ENCODE data around the gene USP32.
"Not testable (repeated sequence)": the region's sequence is repeated elsewhere in the genome, so short reads cannot be mapped to it uniquely, and the experiment has no call there.

USP32 gene

DNA sequence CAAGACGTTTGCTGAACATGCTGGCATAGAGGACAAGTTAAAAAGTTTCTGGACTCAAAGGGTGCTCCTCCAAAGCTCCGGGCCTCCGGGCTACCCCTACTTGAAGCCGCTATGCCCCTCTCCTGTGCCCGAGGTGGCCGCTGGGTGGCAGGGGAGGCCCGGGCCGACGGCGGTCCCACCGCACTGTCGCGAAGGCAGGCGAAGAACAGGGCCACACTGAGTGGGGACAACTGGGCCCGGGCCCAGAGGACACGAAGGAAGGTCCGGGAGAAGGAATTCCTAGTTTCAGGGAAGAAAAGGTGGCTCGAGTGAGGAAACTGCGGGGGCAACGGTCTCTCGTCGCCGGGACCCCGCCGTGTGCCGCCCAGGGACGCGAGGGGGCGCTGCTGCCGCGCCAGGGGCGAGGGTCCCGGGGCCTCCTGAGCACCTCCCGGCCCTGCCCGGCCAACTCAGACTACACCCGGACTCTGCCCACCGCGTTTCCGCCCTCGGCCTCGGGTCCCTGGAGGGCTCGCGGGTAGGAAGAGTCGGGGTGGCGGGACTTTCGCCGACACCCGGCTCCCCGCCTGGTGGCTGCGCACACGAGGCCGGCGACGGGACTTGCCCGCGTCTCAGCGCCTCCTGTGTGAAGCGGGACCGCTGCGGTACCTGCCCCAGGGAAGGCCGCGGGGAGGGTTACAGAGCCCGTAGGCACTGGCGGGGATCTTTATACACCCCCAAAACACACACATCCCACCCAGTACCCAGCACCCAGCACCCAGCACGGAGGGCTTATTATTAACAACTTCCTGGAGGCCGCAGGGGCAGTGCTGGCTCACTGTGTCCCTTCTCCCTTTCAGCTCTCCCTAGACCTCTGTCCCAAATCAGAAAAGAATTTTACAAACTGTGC lies 29.6 kb upstream of the USP32 start:
- ATAC-seq: peak; percentile 99
- TF ChIP-seq ZNF8 (CRISPR knock-in tag; IDR thresholded peaks at IDR 0.05) (no peak), SNAI2 (CRISPR knock-in tag; IDR thresholded peaks at IDR 0.05) (no peak), ZFP3 (CRISPR knock-in tag; IDR thresholded peaks at IDR 0.05) (no peak), ZC3H10 (CRISPR knock-in tag; IDR thresholded peaks at IDR 0.05) (no peak), GLIS3 (CRISPR knock-in tag; IDR thresholded peaks at IDR 0.05) (no peak), PPARA (CRISPR knock-in tag; IDR thresholded peaks at IDR 0.05; ENCODE audit: borderline replicate concordance) (no peak), TCF4 (CRISPR knock-in tag; IDR thresholded peaks at IDR 0.05; ENCODE audit: borderline replicate concordance) (no peak), RARB (CRISPR knock-in tag; IDR thresholded peaks at IDR 0.05) (no peak), ZNF70 (CRISPR knock-in tag; IDR thresholded peaks at IDR 0.05) (no peak; the same call in 1 of the 2 replicates)
- TF ChIP-seq, protein P1, sequence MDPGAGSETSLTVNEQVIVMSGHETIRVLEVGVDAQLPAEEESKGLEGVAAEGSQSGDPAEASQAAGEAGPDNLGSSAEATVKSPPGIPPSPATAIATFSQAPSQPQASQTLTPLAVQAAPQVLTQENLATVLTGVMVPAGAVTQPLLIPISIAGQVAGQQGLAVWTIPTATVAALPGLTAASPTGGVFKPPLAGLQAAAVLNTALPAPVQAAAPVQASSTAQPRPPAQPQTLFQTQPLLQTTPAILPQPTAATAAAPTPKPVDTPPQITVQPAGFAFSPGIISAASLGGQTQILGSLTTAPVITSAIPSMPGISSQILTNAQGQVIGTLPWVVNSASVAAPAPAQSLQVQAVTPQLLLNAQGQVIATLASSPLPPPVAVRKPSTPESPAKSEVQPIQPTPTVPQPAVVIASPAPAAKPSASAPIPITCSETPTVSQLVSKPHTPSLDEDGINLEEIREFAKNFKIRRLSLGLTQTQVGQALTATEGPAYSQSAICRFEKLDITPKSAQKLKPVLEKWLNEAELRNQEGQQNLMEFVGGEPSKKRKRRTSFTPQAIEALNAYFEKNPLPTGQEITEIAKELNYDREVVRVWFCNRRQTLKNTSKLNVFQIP (CRISPR knock-in tag; IDR thresholded peaks at IDR 0.05; ENCODE audit: borderline replicate concordance, low read depth): no peak
- TF ChIP-seq, protein P2, sequence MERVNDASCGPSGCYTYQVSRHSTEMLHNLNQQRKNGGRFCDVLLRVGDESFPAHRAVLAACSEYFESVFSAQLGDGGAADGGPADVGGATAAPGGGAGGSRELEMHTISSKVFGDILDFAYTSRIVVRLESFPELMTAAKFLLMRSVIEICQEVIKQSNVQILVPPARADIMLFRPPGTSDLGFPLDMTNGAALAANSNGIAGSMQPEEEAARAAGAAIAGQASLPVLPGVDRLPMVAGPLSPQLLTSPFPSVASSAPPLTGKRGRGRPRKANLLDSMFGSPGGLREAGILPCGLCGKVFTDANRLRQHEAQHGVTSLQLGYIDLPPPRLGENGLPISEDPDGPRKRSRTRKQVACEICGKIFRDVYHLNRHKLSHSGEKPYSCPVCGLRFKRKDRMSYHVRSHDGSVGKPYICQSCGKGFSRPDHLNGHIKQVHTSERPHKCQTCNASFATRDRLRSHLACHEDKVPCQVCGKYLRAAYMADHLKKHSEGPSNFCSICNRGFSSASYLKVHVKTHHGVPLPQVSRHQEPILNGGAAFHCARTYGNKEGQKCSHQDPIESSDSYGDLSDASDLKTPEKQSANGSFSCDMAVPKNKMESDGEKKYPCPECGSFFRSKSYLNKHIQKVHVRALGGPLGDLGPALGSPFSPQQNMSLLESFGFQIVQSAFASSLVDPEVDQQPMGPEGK (CRISPR knock-in tag; IDR thresholded peaks at IDR 0.05; ENCODE audit: borderline replicate concordance): no peak
- TF ChIP-seq, protein P3, sequence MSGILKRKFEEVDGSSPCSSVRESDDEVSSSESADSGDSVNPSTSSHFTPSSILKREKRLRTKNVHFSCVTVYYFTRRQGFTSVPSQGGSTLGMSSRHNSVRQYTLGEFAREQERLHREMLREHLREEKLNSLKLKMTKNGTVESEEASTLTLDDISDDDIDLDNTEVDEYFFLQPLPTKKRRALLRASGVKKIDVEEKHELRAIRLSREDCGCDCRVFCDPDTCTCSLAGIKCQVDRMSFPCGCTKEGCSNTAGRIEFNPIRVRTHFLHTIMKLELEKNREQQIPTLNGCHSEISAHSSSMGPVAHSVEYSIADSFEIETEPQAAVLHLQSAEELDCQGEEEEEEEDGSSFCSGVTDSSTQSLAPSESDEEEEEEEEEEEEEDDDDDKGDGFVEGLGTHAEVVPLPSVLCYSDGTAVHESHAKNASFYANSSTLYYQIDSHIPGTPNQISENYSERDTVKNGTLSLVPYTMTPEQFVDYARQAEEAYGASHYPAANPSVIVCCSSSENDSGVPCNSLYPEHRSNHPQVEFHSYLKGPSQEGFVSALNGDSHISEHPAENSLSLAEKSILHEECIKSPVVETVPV (CRISPR knock-in tag; IDR thresholded peaks at IDR 0.05): no peak

DNA sequence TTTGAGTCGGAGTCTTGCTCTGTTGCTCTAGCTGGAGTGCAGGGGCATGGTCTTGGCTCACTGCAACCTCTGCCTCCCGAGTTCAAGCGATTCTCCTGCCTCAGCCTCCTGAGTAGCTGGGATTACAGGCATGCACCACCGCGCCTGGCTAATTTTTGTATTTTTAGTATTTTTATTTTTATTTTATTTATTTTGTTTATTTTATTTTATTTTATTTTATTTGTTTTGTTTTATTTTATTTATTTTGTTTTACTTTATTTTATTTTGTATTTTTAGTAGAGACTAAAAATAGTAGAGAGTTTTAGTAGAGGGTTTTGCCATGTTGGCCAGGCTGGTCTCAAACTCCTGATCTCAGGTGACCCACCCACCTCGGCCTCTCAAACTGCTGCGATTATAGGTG lies 27.9 kb upstream of the USP32 start:
- not testable (repeated sequence) for ATAC-seq

DNA sequence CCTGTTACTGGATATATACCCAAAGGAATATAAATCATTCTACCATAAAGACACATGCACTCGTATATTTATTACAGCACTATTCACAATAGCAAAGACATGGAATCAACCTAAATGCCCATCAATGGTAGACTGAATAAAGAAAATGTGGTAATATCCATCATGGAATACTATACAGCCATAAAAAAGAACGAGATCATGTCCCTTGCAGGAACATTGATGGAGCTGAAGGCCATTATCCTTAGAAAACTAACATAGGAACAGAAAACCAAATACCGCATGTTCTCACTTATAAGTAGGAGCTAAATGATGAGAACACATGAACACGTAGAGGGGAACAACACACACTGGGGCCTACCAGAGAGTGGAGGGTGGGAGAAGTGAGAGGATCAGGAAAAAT lies 27.1 kb upstream of the USP32 start:
- not testable (repeated sequence) for ATAC-seq

DNA sequence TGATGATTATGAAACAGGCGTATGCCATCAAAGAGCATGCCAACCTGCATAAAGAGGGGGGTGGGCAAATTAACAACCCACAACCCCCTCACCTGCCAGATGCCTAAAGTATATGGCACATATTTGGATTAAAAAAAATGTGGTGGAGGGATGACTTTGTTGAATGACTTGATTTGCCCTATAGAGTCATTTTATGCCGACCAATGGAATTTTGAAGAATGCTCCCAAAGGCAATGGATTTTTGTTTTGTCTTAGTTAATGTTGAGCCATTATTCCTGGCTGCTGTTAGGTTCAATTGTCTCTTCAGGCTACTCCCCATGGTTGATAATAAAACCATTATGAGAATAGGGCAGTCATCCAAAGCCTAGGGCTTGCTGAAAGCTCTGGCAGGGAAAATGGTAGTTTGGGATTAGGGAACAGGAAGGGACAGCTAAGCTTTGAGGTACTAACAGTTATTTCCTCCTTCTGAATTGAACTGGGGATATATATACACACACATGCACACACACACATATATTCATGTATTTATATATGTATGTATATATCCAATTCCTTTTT lies 24.5 kb upstream of the USP32 start:
- TF ChIP-seq OSR1 (CRISPR knock-in tag; IDR thresholded peaks at IDR 0.05) (no peak), TCF4 (CRISPR knock-in tag; IDR thresholded peaks at IDR 0.05; ENCODE audit: borderline replicate concordance) (no peak), GLIS3 (CRISPR knock-in tag; IDR thresholded peaks at IDR 0.05) (no peak), ZC3H10 (CRISPR knock-in tag; IDR thresholded peaks at IDR 0.05) (no peak), CSDC2 (CRISPR knock-in tag; IDR thresholded peaks at IDR 0.05) (no peak), ISL1 (CRISPR knock-in tag; IDR thresholded peaks at IDR 0.05) (no peak), TOX (CRISPR knock-in tag; IDR thresholded peaks at IDR 0.05; ENCODE audit: borderline replicate concordance) (no peak), ZNF565 (CRISPR knock-in tag; conservative IDR thresholded peaks at IDR 0.05; ENCODE audit: low read depth) (no peak), ZFP3 (CRISPR knock-in tag; IDR thresholded peaks at IDR 0.05) (no peak), PPARA (CRISPR knock-in tag; IDR thresholded peaks at IDR 0.05; ENCODE audit: borderline replicate concordance) (no peak), BACH2 (CRISPR knock-in tag; IDR thresholded peaks at IDR 0.05; ENCODE audit: borderline replicate concordance) (no peak), ZNF70 (CRISPR knock-in tag; IDR thresholded peaks at IDR 0.05) (no peak), SNAI2 (CRISPR knock-in tag; IDR thresholded peaks at IDR 0.05) (no peak)
- TF ChIP-seq, protein P3 (CRISPR knock-in tag; IDR thresholded peaks at IDR 0.05): no peak
- TF ChIP-seq, protein P1 (CRISPR knock-in tag; IDR thresholded peaks at IDR 0.05; ENCODE audit: borderline replicate concordance, low read depth): no peak
- TF ChIP-seq, protein P4, sequence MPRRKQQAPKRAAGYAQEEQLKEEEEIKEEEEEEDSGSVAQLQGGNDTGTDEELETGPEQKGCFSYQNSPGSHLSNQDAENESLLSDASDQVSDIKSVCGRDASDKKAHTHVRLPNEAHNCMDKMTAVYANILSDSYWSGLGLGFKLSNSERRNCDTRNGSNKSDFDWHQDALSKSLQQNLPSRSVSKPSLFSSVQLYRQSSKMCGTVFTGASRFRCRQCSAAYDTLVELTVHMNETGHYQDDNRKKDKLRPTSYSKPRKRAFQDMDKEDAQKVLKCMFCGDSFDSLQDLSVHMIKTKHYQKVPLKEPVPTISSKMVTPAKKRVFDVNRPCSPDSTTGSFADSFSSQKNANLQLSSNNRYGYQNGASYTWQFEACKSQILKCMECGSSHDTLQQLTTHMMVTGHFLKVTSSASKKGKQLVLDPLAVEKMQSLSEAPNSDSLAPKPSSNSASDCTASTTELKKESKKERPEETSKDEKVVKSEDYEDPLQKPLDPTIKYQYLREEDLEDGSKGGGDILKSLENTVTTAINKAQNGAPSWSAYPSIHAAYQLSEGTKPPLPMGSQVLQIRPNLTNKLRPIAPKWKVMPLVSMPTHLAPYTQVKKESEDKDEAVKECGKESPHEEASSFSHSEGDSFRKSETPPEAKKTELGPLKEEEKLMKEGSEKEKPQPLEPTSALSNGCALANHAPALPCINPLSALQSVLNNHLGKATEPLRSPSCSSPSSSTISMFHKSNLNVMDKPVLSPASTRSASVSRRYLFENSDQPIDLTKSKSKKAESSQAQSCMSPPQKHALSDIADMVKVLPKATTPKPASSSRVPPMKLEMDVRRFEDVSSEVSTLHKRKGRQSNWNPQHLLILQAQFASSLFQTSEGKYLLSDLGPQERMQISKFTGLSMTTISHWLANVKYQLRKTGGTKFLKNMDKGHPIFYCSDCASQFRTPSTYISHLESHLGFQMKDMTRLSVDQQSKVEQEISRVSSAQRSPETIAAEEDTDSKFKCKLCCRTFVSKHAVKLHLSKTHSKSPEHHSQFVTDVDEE (CRISPR knock-in tag; IDR thresholded peaks at IDR 0.05): no peak

More for the DNA sequence above, 24.5 kb upstream of the USP32 start:
- ATAC-seq: no peak
